Mesenchymal stem cell (in vitro differentiated cells and primary cell): ENCODE results near the gene VTI1A.
A peak's percentile ranks its signal among the peaks of the same experiment; 100 is the strongest.

Experiments
- DNase-seq: peaks from one replicate; pipeline ENCODE4 v3.0.0-alpha.2; 2013
- H2AFZ ChIP-seq: one replicate; pipeline ENCODE4 v1.6.1; 2013; ENCODE audit warnings: low read depth, mild to moderate bottlenecking, control low read depth, inconsistent platforms, low read length, moderate library complexity
- H2AK5ac ChIP-seq: 2 replicates; pipeline ENCODE4 v1.6.1; 2013; ENCODE audit warnings: low read length, moderate library complexity, mild to moderate bottlenecking, inconsistent platforms; ENCODE audit not compliant: severe bottlenecking
- H2BK120ac ChIP-seq: one replicate; pipeline ENCODE4 v1.6.1; 2013; ENCODE audit warnings: low read depth, mild to moderate bottlenecking, inconsistent platforms, low read length, moderate library complexity
- H2BK12ac ChIP-seq, 2 experiments: one replicate each; pipeline ENCODE4 v1.6.1; 2013; ENCODE audit warnings: inconsistent platforms in 2 of 2, low read length in 2 of 2, mild to moderate bottlenecking in 2 of 2, moderate library complexity in 2 of 2, control low read depth in 1 of 2
- H2BK15ac ChIP-seq: one replicate; pipeline ENCODE4 v1.6.1; 2013; ENCODE audit warnings: mild to moderate bottlenecking, low read depth, inconsistent platforms; ENCODE audit not compliant: poor library complexity, severe bottlenecking
- H2BK5ac ChIP-seq: 2 replicates; pipeline ENCODE4 v1.6.1; 2013; ENCODE audit warnings: low read depth, mild to moderate bottlenecking, low read length, control low read depth, inconsistent platforms; ENCODE audit not compliant: poor library complexity, severe bottlenecking
- H3K14ac ChIP-seq, 2 experiments: one replicate each; pipeline ENCODE4 v1.6.1; 2013; ENCODE audit warnings: inconsistent platforms in 2 of 2, low read length in 2 of 2, control low read depth in 1 of 2, mild to moderate bottlenecking in 1 of 2, moderate library complexity in 1 of 2
- H3K18ac ChIP-seq, 2 experiments: one replicate each; pipeline ENCODE4 v1.6.1; 2013; ENCODE audit warnings: inconsistent platforms in 2 of 2, low read length in 2 of 2, control low read depth in 1 of 2, low read depth in 1 of 2, mild to moderate bottlenecking in 1 of 2
- H3K23ac ChIP-seq, 2 experiments: one replicate each; pipeline ENCODE4 v1.6.1; 2013; ENCODE audit warnings: inconsistent platforms in 2 of 2, low read length in 2 of 2, mild to moderate bottlenecking in 2 of 2, moderate library complexity in 2 of 2, control low read depth in 1 of 2
- H3K27ac ChIP-seq: 2 replicates; pipeline ENCODE4 v1.5.1; 2013; ENCODE audit warnings: mild to moderate bottlenecking, moderate library complexity, low read length, control low read depth, inconsistent platforms; ENCODE audit not compliant: poor library complexity, severe bottlenecking
- H3K27me3 ChIP-seq, 2 experiments: 2 replicates each; pipeline versions ENCODE4 v1.6.1 to v1.7.0; 2013; ENCODE audit warnings: low read length in 2 of 2, mild to moderate bottlenecking in 2 of 2, moderate library complexity in 2 of 2, control low read depth in 1 of 2, inconsistent platforms in 1 of 2; ENCODE audit not compliant: control insufficient read depth in 1 of 2, insufficient read depth in 1 of 2
- H3K36me3 ChIP-seq, 2 experiments: 2 replicates each; pipeline versions ENCODE4 v1.6.1 to v1.7.0; 2013; ENCODE audit warnings: low read length in 2 of 2, control low read depth in 1 of 2, inconsistent platforms in 1 of 2, low read depth in 1 of 2, mild to moderate bottlenecking in 1 of 2; ENCODE audit not compliant: insufficient read depth in 2 of 2, control insufficient read depth in 1 of 2
- H3K4ac ChIP-seq, 2 experiments: one replicate each; pipeline ENCODE4 v1.6.1; 2013; ENCODE audit warnings: inconsistent platforms in 2 of 2, low read length in 2 of 2, mild to moderate bottlenecking in 2 of 2, moderate library complexity in 2 of 2, control low read depth in 1 of 2, low read depth in 1 of 2
- H3K4me1 ChIP-seq: 2 replicates; pipeline ENCODE4 v1.6.1; 2013; ENCODE audit warnings: low read depth, low read length, control low read depth; ENCODE audit not compliant: control insufficient read depth, insufficient read depth
- H3K4me2 ChIP-seq: 2 replicates; pipeline ENCODE4 v1.6.1; 2013; ENCODE audit warnings: low read length, mild to moderate bottlenecking, inconsistent platforms; ENCODE audit not compliant: poor library complexity, severe bottlenecking
- H3K4me3 ChIP-seq, 2 experiments: 2 replicates each; pipeline versions ENCODE4 v1.5.1 to v1.7.0; 2013; ENCODE audit warnings: low read length in 2 of 2, mild to moderate bottlenecking in 2 of 2, control low read depth in 1 of 2, low read depth in 1 of 2; ENCODE audit not compliant: insufficient read depth in 1 of 2
- H3K79me1 ChIP-seq: replicated peaks from 2 replicates; pipeline ENCODE4 v1.6.1; 2013; ENCODE audit warnings: mild to moderate bottlenecking, control low read depth, low read length, inconsistent platforms; ENCODE audit not compliant: poor library complexity, severe bottlenecking
- H3K9ac ChIP-seq: 2 replicates; pipeline ENCODE4 v1.7.0; 2013; ENCODE audit warnings: mild to moderate bottlenecking, low read length, moderate library complexity
- H3K9me3 ChIP-seq: 2 replicates; pipeline ENCODE4 v1.7.0; 2013; ENCODE audit warnings: mild to moderate bottlenecking, low read length; ENCODE audit not compliant: control insufficient read depth
- H4K8ac ChIP-seq: one replicate; pipeline ENCODE4 v1.6.1; 2013; ENCODE audit warnings: inconsistent platforms, mild to moderate bottlenecking, low read length, moderate library complexity
- H4K91ac ChIP-seq: one replicate; pipeline ENCODE4 v1.6.1; 2013; ENCODE audit warnings: mild to moderate bottlenecking, low read length, inconsistent platforms
- WGBS: methylation state at CpG from one replicate; pipeline ENCODE4 v1.1.7; 2013; ENCODE audit warnings: mixed read lengths; 5-methylcytosine and 5-hydroxymethylcytosine counted together

The VTI1A gene

GRCh38 chr10:112844681-112845544 is 397.9 kb downstream of the VTI1A start:
- Histone ChIP-seq H2BK120ac (no peak overlapping the region), H3K18ac (no peak overlapping the region), H3K4me2 (no peak overlapping the region), H3K4me3 (no peak overlapping the region), H3K27ac (no peak overlapping the region), H3K14ac (peak overlapping the region in 1 of 2 experiments; percentile 53), H2AK5ac (no peak overlapping the region), H2AFZ (no peak overlapping the region), H3K36me3 (no peaks in the 10 kb centered on the region), H3K4ac (no peak overlapping the region), H2BK12ac (no peak overlapping the region), H2BK15ac (no peak overlapping the region), H3K27me3 (no peaks in the 10 kb centered on the region), H3K9ac (no peak overlapping the region), H4K8ac (no peak overlapping the region), H2BK5ac (no peak overlapping the region), H4K91ac (no peak overlapping the region), H3K4me1 (peaks cover 3% of the 10 kb centered on the region), H3K9me3 (peaks cover 22% of the 10 kb centered on the region), H3K79me1 (no peaks in the 10 kb centered on the region), H3K23ac (no peak overlapping the region)
- no peak for DNase-seq
- WGBS, result 96% methylated on average over 27 of the region's 27 CpGs

DNA sequence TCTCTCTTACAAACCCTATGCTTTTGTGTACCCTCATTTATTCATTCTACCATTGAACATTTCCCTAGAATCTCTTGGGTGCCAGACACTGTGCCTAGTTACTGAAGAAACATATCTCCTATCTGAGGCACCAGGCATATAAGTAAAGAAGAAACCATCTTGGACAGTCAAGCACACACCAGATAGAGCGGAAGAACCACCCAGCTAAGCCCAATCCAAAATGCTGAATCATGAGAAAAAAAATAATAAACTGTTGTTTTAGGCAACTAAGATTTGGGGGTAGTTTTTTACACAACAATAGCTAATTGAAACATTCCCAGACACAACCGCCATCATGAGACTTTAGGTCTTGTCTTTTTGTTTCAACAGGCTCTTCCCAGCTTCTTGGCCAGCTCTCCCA is 400.8 kb downstream of the VTI1A start:
- no peak overlapping the region for H2BK15ac ChIP-seq
- peaks cover 22% of the 10 kb centered on the region for H3K9me3 ChIP-seq
- H3K79me1 ChIP-seq, result no peaks in the 10 kb centered on the region
- H3K18ac ChIP-seq, result no peak overlapping the region
- H2BK5ac ChIP-seq, result no peak overlapping the region
- no peak overlapping the region for H4K91ac ChIP-seq
- H3K23ac ChIP-seq, result no peak overlapping the region
- no peak overlapping the region for H4K8ac ChIP-seq
- H3K4me1 ChIP-seq, result peaks cover 4% of the 10 kb centered on the region
- no peak for DNase-seq
- no peak overlapping the region for H2AFZ ChIP-seq
- no peak overlapping the region for H3K14ac ChIP-seq
- peaks cover 0 to 7% of the 10 kb centered on the region in 2 experiments for H3K27me3 ChIP-seq
- no peak overlapping the region for H3K9ac ChIP-seq
- H3K36me3 ChIP-seq, result no peaks in the 10 kb centered on the region
- no peak overlapping the region for H3K4me3 ChIP-seq
- H2BK120ac ChIP-seq, result no peak overlapping the region
- 94% methylated on average over 1 of the region's 2 CpGs for WGBS
- no peak overlapping the region for H3K4ac ChIP-seq
- no peak overlapping the region for H2AK5ac ChIP-seq
- H3K27ac ChIP-seq, result no peak overlapping the region
- H3K4me2 ChIP-seq, result no peak overlapping the region
- no peak overlapping the region for H2BK12ac ChIP-seq

DNA sequence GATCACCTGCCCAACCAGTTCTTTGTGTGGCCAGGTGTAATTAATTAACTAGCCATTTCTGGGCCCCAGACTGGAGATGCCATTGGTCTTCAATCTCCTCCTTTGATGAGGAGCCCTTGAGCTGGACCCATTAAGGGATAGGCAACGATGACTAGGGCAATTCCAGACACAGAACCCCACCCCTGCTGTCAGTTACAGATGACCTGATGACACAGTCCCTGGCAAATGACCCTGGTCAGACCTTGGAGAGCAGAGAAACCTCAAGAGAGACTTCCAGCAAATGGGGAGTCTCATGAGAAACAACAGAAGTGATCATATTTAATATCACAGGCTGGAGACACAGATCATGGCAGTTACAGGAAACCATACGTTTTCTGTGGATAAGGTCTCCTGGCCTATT is 401.2 kb downstream of the VTI1A start:
- Histone ChIP-seq H3K14ac (no peak overlapping the region), H3K9ac (no peak overlapping the region), H3K27ac (no peak overlapping the region), H3K27me3 (peaks cover 0 to 7% of the 10 kb centered on the region in 2 experiments), H2BK12ac (no peak overlapping the region), H2BK5ac (no peak overlapping the region), H3K18ac (no peak overlapping the region), H3K36me3 (no peaks in the 10 kb centered on the region), H3K23ac (no peak overlapping the region), H2AFZ (no peak overlapping the region), H2AK5ac (no peak overlapping the region), H2BK120ac (no peak overlapping the region), H3K4me3 (no peak overlapping the region), H3K79me1 (no peaks in the 10 kb centered on the region), H4K8ac (no peak overlapping the region), H3K4me2 (no peak overlapping the region), H3K9me3 (peaks cover 22% of the 10 kb centered on the region), H3K4me1 (peaks cover 1% of the 10 kb centered on the region), H4K91ac (no peak overlapping the region), H2BK15ac (no peak overlapping the region), H3K4ac (no peak overlapping the region)
- 85% methylated on average over 2 of the region's 2 CpGs for WGBS
- no peak for DNase-seq

- WGBS, result 95% methylated on average over 3 of the region's 3 CpGs
- no peak overlapping the region for H2AK5ac ChIP-seq
Observed at GRCh38 chr10:112848868-112849430, 401.9 kb downstream of the VTI1A start.

More at GRCh38 chr10:112848868-112849430, 401.9 kb downstream of the VTI1A start:
- H3K23ac ChIP-seq, result no peak overlapping the region
- peaks cover 0 to 7% of the 10 kb centered on the region in 2 experiments for H3K27me3 ChIP-seq
- H3K9me3 ChIP-seq, result peaks cover 22% of the 10 kb centered on the region
- no peak for DNase-seq
- no peak overlapping the region for H2AFZ ChIP-seq
- H4K8ac ChIP-seq, result no peak overlapping the region
- H3K14ac ChIP-seq, result no peak overlapping the region
- no peaks in the 10 kb centered on the region for H3K79me1 ChIP-seq
- no peak overlapping the region for H3K4ac ChIP-seq
- H3K9ac ChIP-seq, result no peak overlapping the region
- no peaks in the 10 kb centered on the region for H3K36me3 ChIP-seq
- no peak overlapping the region for H3K27ac ChIP-seq
- H2BK12ac ChIP-seq, result no peak overlapping the region
- no peak overlapping the region for H3K4me2 ChIP-seq
- H3K4me3 ChIP-seq, result no peak overlapping the region
- H3K4me1 ChIP-seq, result peaks cover 1% of the 10 kb centered on the region
- H2BK120ac ChIP-seq, result no peak overlapping the region
- H4K91ac ChIP-seq, result no peak overlapping the region
- no peak overlapping the region for H3K18ac ChIP-seq
- H2BK15ac ChIP-seq, result no peak overlapping the region
- no peak overlapping the region for H2BK5ac ChIP-seq
